Astrocyte (in vitro differentiated cells and primary cell): ENCODE data around the gene CENPU.

Experiments
- EZH2 ChIP-seq: IDR thresholded peaks from 2 replicates; pipeline ENCODE4 v1.6.1; 2012; ENCODE audit warnings: mild to moderate bottlenecking, low read length, inconsistent platforms; ENCODE audit not compliant: insufficient read depth
- TF ChIP-seq, protein P1 (sequence below): IDR thresholded peaks from 2 replicates; pipeline ENCODE4 v1.5.1; 2011; ENCODE audit warnings: low read depth, mild to moderate bottlenecking, inconsistent platforms, low read length, moderate library complexity; ENCODE audit not compliant: insufficient read depth

DNA sequence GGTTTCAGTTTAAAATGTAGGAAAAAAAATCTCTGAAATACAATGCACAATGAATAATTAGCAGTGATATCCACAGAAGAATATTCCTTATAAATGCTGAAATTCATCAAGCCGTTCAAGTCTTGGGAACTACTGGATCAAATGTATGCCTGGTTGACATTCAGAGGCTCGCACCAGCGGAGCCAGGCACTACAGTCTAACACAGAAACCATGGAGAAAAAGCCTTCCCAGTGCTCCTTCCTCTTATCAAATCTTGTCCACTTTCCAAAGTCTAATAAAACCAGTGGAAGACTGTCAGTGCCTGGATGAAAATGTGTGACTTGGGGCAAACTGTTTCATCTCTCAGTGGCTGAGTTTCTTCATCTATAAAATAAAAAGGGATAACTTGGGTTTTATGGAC, 35.9 kb downstream of the CENPU start:
- TF ChIP-seq, protein P1, sequence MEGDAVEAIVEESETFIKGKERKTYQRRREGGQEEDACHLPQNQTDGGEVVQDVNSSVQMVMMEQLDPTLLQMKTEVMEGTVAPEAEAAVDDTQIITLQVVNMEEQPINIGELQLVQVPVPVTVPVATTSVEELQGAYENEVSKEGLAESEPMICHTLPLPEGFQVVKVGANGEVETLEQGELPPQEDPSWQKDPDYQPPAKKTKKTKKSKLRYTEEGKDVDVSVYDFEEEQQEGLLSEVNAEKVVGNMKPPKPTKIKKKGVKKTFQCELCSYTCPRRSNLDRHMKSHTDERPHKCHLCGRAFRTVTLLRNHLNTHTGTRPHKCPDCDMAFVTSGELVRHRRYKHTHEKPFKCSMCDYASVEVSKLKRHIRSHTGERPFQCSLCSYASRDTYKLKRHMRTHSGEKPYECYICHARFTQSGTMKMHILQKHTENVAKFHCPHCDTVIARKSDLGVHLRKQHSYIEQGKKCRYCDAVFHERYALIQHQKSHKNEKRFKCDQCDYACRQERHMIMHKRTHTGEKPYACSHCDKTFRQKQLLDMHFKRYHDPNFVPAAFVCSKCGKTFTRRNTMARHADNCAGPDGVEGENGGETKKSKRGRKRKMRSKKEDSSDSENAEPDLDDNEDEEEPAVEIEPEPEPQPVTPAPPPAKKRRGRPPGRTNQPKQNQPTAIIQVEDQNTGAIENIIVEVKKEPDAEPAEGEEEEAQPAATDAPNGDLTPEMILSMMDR: no peak
- no peak for TF ChIP-seq EZH2
